GM19238 (cell line): ENCODE results near the gene HILPDA.
A peak's percentile ranks its signal among the peaks of the same experiment; 100 is the strongest.

Experiments used
- DNase-seq: peaks from one replicate; pipeline ENCODE4 v3.0.0; 2011; ENCODE audit warnings: low spot score; ENCODE audit not compliant: insufficient read length

The HILPDA gene

GRCh38 chr7:128455543-128456254 is at the start of gene HILPDA:
TSS of gene HILPDA (plus strand) at chr7:128455878. CDS start at chr7:128457269, 1,391 bp downstream.
- DNase-seq = peak; percentile 93

- DNase-seq = no peak
Measured at GRCh38 chr7:128406314-128407232, 49.1 kb upstream of the HILPDA start.

- DNase-seq = no peak
Measured at GRCh38 chr7:128407233-128407589, 48.5 kb upstream of the HILPDA start.

GRCh38 chr7:128407751-128408708 is 47.6 kb upstream of the HILPDA start:
- no peak for DNase-seq

GRCh38 chr7:128408709-128409595 is 46.7 kb upstream of the HILPDA start:
- no peak for DNase-seq

- DNase-seq = peak; percentile 95
Measured at GRCh38 chr7:128409596-128410450, 45.9 kb upstream of the HILPDA start, which contains the start of gene IMPDH1. TSS of gene IMPDH1 (minus strand) at chr7:128409982. CDS start at chr7:128409901, 81 bp downstream.

GRCh38 chr7:128410451-128410753 is 45.3 kb upstream of the HILPDA start:
- no peak for DNase-seq

- DNase-seq = no peak
Measured at GRCh38 chr7:128415217-128415785, 40.4 kb upstream of the HILPDA start.

- DNase-seq = no peak
Measured at GRCh38 chr7:128417071-128417470, 38.6 kb upstream of the HILPDA start.

- no peak for DNase-seq
Measured at GRCh38 chr7:128419257-128419656, 36.4 kb upstream of the HILPDA start.

- no peak for DNase-seq
Measured at GRCh38 chr7:128420773-128421172, 34.9 kb upstream of the HILPDA start.

- no peak for DNase-seq
Measured at GRCh38 chr7:128421384-128421783, 34.3 kb upstream of the HILPDA start.

- DNase-seq = no peak
Measured at GRCh38 chr7:128422037-128422436, 33.6 kb upstream of the HILPDA start.

- no peak for DNase-seq
Measured at GRCh38 chr7:128422842-128423241, 32.8 kb upstream of the HILPDA start.

- DNase-seq = no peak
Measured at GRCh38 chr7:128424686-128425275, 30.9 kb upstream of the HILPDA start.

GRCh38 chr7:128425850-128426249 is 29.8 kb upstream of the HILPDA start:
- DNase-seq = peak; percentile 53

- no peak for DNase-seq
Measured at GRCh38 chr7:128427289-128427891, 28.3 kb upstream of the HILPDA start.

GRCh38 chr7:128430207-128430606 is 25.5 kb upstream of the HILPDA start:
- no peak for DNase-seq
